Neural progenitor cell (in vitro differentiated cells): Measurements from ENCODE around the gene LMX1B. TPM values are rescaled to one million over a fixed set of nuclear protein-coding genes. Genes with fewer than 3 reads are reported as not detected.

ENCODE experiments used
- DNase-seq: peaks from one replicate; pipeline ENCODE4 v3.0.0-alpha.2; 2016; ENCODE audit warnings: low spot score
- H2AFZ ChIP-seq: fragments of 200-600 bp; sonication (generic); replicated peaks from 2 replicates; pipeline ENCODE4 v1.6.1; 2016; ENCODE audit warnings: antibody characterized with exemption
- H3F3A ChIP-seq: fragments of 200-600 bp; sonication (generic); 2 replicates; pipeline ENCODE4 v1.6.1; 2016; ENCODE audit warnings: antibody characterized with exemption, low read depth
- H3K27ac ChIP-seq: fragments of 200-600 bp; sonication (generic); 2 replicates; pipeline ENCODE4 v1.5.1; 2016; ENCODE audit warnings: mild to moderate bottlenecking
- H3K27me3 ChIP-seq: fragments of 200-600 bp; sonication (generic); 2 replicates; pipeline ENCODE4 v1.6.1; 2016; ENCODE audit warnings: mild to moderate bottlenecking, moderate library complexity
- H3K36me3 ChIP-seq: fragments of 200-600 bp; sonication (generic); 2 replicates; pipeline ENCODE4 v1.5.1; 2016
- H3K4me1 ChIP-seq: fragments of 200-600 bp; sonication (generic); 2 replicates; pipeline ENCODE4 v1.6.1; 2016; ENCODE audit warnings: mixed run types
- H3K4me2 ChIP-seq: fragments of 200-600 bp; sonication (generic); 2 replicates; pipeline ENCODE4 v1.6.1; 2016
- H3K4me3 ChIP-seq: fragments of 200-600 bp; sonication (generic); 2 replicates; pipeline ENCODE4 v1.5.1; 2016
- H3K79me2 ChIP-seq: fragments of 200-600 bp; sonication (generic); 2 replicates; pipeline ENCODE4 v1.6.1; 2016; ENCODE audit warnings: low read depth
- H3K9ac ChIP-seq: fragments of 200-600 bp; sonication (generic); 2 replicates; pipeline ENCODE4 v1.6.1; 2016
- H3K9me3 ChIP-seq: fragments of 200-600 bp; sonication (generic); 2 replicates; pipeline ENCODE4 v1.5.1; 2016; ENCODE audit warnings: low read depth
- H4K20me1 ChIP-seq: fragments of 200-600 bp; sonication (generic); 2 replicates; pipeline ENCODE4 v1.6.1; 2016; ENCODE audit warnings: low read depth
- H3K27ac Mint-ChIP-seq: 3 replicates; pipeline ENCODE4 v1.8.0; 2021; ENCODE audit warnings: mixed read lengths
- H3K27me3 Mint-ChIP-seq: 2 replicates; pipeline ENCODE4 v1.8.0; 2022; ENCODE audit warnings: low read depth, mild to moderate bottlenecking, inconsistent platforms, moderate library complexity, mixed read lengths; ENCODE audit not compliant: insufficient read depth
- H3K36me3 Mint-ChIP-seq: 3 replicates; pipeline ENCODE4 v1.8.0; 2021; ENCODE audit warnings: mixed read lengths
- H3K4me1 Mint-ChIP-seq: 3 replicates; pipeline ENCODE4 v1.8.0; 2021; ENCODE audit warnings: mixed read lengths
- H3K4me3 Mint-ChIP-seq: 3 replicates; pipeline ENCODE4 v1.8.0; 2021; ENCODE audit warnings: mild to moderate bottlenecking, moderate library complexity, mixed read lengths
- H3K9me3 Mint-ChIP-seq: 3 replicates; pipeline ENCODE4 v1.8.0; 2020; ENCODE audit warnings: mixed read lengths
- EZH2 ChIP-seq: fragments of 200-600 bp; sonication (generic); IDR thresholded peaks from 2 replicates; pipeline ENCODE4 v1.6.1; 2017; ENCODE audit warnings: antibody characterized with exemption, mild to moderate bottlenecking, moderate library complexity
- EZH2phosphoT487 ChIP-seq: fragments of 200-600 bp; sonication (generic); IDR thresholded peaks from 2 replicates; pipeline ENCODE4 v1.6.1; 2017; ENCODE audit warnings: antibody characterized with exemption
- total RNA-seq: library from RNA; depleted of rRNA; stranded (reverse); fragments of >200 nt; gene quantifications from 2 replicates; pipeline ENCODE4 v1.2.3, GENCODE V29; 2015; ENCODE audit warnings: low replicate concordance
- TF ChIP-seq, protein P1 (sequence below): fragments of 200-600 bp; sonication (generic); IDR thresholded peaks from 2 replicates; pipeline ENCODE4 v1.5.1; 2017; ENCODE audit warnings: antibody characterized with exemption, mild to moderate bottlenecking

Gene LMX1B
- total RNA-seq, 1 donor from 2014 or later, result 0.19 TPM

DNA sequence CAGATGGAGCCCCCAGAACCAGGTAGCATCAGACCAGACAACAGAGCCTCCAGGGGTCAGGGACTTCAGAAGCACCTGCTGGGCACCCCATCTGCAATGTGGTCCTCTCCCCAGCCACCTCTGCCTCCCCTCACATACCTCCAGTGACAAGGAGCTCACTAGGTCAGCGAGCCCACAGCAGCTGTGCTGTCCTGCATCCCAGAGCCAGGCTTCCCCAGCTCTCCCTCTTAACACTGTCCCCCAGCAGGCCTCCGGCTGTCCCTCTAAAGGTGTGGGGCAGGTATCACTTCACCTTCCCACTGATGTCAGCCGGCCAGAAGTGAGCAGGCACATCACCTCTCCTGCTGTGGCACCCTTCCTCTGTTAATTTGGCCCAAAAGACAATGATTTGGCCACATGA, 83.6 kb downstream of the LMX1B start:
- H4K20me1 ChIP-seq, result no peaks in the 10 kb centered on the region
- H3F3A ChIP-seq, result no peaks in the 10 kb centered on the region
- H3K79me2 ChIP-seq, result no peaks in the 10 kb centered on the region
- Mint-ChIP-seq H3K4me3 (no peak overlapping the region), H3K36me3 (no peaks in the 10 kb centered on the region), H3K27me3 (peaks cover 15% of the 10 kb centered on the region), H3K9me3 (no peaks in the 10 kb centered on the region), H3K27ac (no peak overlapping the region), H3K4me1 (peaks cover 21% of the 10 kb centered on the region)
- no peak overlapping the region for H3K4me2 ChIP-seq
- H3K27ac ChIP-seq, result no peak overlapping the region
- TF ChIP-seq EZH2phosphoT487 (no peak), EZH2 (no peak)
- TF ChIP-seq, protein P1, sequence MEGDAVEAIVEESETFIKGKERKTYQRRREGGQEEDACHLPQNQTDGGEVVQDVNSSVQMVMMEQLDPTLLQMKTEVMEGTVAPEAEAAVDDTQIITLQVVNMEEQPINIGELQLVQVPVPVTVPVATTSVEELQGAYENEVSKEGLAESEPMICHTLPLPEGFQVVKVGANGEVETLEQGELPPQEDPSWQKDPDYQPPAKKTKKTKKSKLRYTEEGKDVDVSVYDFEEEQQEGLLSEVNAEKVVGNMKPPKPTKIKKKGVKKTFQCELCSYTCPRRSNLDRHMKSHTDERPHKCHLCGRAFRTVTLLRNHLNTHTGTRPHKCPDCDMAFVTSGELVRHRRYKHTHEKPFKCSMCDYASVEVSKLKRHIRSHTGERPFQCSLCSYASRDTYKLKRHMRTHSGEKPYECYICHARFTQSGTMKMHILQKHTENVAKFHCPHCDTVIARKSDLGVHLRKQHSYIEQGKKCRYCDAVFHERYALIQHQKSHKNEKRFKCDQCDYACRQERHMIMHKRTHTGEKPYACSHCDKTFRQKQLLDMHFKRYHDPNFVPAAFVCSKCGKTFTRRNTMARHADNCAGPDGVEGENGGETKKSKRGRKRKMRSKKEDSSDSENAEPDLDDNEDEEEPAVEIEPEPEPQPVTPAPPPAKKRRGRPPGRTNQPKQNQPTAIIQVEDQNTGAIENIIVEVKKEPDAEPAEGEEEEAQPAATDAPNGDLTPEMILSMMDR, result no peak
- no peak overlapping the region for H2AFZ ChIP-seq
- H3K9me3 ChIP-seq, result no peaks in the 10 kb centered on the region
- H3K36me3 ChIP-seq, result no peaks in the 10 kb centered on the region
- no peaks in the 10 kb centered on the region for H3K4me1 ChIP-seq
- H3K27me3 ChIP-seq, result peaks cover 40% of the 10 kb centered on the region
- no peak overlapping the region for H3K9ac ChIP-seq
- no peak overlapping the region for H3K4me3 ChIP-seq
- DNase-seq, result peak; percentile 1

- DNase-seq, result peak; percentile 1
- Histone ChIP-seq H3F3A (no peaks in the 10 kb centered on the region), H4K20me1 (no peaks in the 10 kb centered on the region), H3K36me3 (no peaks in the 10 kb centered on the region), H3K9me3 (no peaks in the 10 kb centered on the region), H3K4me1 (peaks cover 8% of the 10 kb centered on the region), H3K4me2 (no peak overlapping the region), H2AFZ (no peak overlapping the region), H3K4me3 (no peak overlapping the region), H3K27ac (no peak overlapping the region), H3K27me3 (peaks cover 48% of the 10 kb centered on the region), H3K9ac (no peak overlapping the region), H3K79me2 (no peaks in the 10 kb centered on the region)
- Mint-ChIP-seq H3K27ac (no peak overlapping the region), H3K4me1 (peaks cover 30% of the 10 kb centered on the region), H3K4me3 (no peak overlapping the region), H3K36me3 (no peaks in the 10 kb centered on the region), H3K9me3 (no peaks in the 10 kb centered on the region), H3K27me3 (peaks cover 18% of the 10 kb centered on the region)
- no peak for TF ChIP-seq EZH2phosphoT487
- TF ChIP-seq, protein P1, result no peak
- no peak for TF ChIP-seq EZH2
Measured at GRCh38 chr9:126698251-126698650, 84.5 kb downstream of the LMX1B start.

GRCh38 chr9:126698756-126699155, 85.0 kb downstream of the LMX1B start:
- no peak for DNase-seq
- Histone ChIP-seq H3K4me1 (peaks cover 10% of the 10 kb centered on the region), H4K20me1 (no peaks in the 10 kb centered on the region), H2AFZ (no peak overlapping the region), H3F3A (no peaks in the 10 kb centered on the region), H3K79me2 (no peaks in the 10 kb centered on the region), H3K36me3 (no peaks in the 10 kb centered on the region), H3K4me2 (no peak overlapping the region), H3K27me3 (peaks cover 52% of the 10 kb centered on the region), H3K4me3 (no peak overlapping the region), H3K9me3 (no peaks in the 10 kb centered on the region), H3K9ac (no peak overlapping the region), H3K27ac (no peak overlapping the region)
- Mint-ChIP-seq H3K9me3 (no peaks in the 10 kb centered on the region), H3K36me3 (no peaks in the 10 kb centered on the region), H3K27ac (no peak overlapping the region), H3K4me3 (no peak overlapping the region), H3K27me3 (peaks cover 23% of the 10 kb centered on the region), H3K4me1 (peaks cover 34% of the 10 kb centered on the region)
- no peak for TF ChIP-seq EZH2
- TF ChIP-seq, protein P1, result no peak
- TF ChIP-seq EZH2phosphoT487, result no peak
